HL-60/S4 treated with phorbol 12-myristate 13-acetate at 8.2 ng/mL for 4 days and 3 days (cell line): ENCODE measurements around the gene TSNAX.
"Not testable (repeated sequence)": the region's sequence is repeated elsewhere in the genome, so short reads cannot be mapped to it uniquely, and the experiment has no call there.

ENCODE experiments used
- in situ Hi-C: fragments of 300-500 bp; cut with MboI; formaldehyde crosslinking; loops from 2 replicates; pipeline ENCODE4 v1.15.0; 2022; ENCODE audit warnings: low sequenced_read_pairs

Gene TSNAX

DNA sequence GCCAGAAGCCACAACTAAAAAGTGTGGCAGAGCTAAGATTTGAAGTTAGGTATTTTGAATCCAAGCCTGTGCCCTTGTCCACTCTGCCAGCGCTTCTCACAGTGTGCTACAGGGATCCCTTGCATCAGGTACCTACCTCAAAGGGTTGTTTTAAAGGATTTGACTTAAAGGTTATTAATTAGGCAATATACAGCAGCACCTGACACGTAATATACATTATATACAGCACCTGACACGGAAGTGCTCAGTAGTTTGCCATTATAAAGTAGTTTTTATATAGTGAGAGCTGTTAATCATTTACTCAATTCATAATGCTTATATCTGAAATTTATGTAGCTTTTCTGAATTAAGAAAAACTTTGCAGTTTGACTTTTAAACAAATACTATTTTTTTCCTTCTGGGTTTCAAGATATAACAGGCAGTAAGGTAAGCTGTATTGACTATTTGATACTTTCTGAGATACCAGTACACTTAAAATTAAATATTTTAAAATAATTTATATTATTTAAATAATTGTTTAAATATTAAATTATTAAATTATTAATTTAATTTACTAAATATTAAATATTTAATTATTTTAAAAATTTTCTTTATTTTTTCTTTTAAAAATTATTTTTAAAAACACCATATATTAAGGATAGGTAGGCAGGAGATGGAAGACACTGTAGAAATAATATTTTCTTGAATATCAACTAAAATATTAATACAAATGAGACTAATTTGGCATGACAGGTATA is 33.3 kb downstream of the TSNAX start:
- in situ Hi-C loops: no loop called here

DNA sequence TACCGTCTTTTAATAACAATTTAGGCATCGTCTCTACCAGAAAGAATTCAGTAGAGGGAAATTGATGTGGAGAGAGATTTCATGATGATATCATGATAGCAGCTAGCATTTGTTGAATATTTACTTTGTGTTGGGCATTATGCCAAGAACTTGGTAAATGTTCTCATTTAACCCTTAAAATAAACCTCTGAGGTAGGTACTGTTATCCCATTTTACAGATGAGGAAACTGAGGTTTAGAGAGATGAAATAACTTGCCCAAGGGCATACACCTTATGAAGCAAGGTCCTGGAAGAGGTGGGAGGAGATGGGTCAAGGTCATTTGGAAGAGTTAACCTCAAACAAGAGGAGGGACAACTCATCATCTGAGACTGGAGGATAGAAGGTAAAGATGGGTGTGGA is 34.8 kb downstream of the TSNAX start:
- in situ Hi-C loops: no loop called here

DNA sequence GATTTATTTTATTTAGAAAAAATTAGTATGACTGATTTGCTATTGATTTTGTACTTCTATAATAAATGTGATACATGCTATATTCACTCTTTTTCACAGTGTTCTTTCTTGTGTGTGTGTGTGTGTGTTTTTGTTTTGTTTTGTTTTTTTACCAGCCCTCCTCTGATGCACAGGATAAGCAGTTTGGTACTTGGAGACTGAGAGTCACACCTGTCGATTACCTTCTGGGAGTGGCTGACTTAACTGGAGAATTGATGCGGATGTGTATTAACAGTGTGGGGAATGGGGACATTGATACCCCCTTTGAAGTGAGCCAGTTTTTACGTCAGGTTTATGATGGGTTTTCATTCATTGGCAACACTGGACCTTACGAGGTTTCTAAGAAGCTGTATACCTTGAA is 35.9 kb downstream of the TSNAX start:
- in situ Hi-C loops: no loop called here

DNA sequence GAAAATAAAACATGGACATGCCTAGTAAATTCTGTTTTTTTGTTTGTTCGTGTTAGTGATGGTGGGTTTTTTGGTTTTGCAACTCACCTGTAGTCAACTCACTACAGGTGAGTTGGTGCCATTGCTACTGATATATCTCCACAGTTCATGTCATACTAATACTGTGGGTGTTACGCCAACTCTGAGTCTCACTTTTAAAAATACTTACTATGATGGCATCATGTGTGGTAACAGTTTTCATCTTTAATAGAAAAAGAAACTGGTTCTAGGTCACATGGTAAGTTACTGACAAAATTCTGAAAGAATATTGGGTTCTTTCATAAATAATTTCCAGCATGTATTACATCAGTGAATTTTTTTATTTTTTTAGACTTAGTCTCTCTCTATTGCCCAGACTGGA is 38.0 kb downstream of the TSNAX start:
- in situ Hi-C loops: no loop called here

DNA sequence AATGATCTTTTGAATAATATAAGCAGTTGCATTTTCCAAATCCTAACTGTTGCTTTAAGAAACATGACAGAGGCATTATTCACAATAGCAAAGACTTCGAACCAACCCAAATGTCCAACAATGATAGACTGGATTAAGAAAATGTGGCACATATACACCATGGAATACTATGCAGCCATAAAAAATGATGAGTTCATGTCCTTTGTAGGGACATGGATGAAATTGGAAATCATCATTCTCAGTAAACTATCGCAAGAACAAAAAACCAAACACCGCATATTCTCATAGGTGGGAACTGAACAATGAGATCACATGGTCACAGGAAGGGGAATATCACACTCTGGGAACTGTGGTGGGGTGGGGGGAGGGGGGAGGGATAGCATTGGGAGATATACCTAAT is 41.8 kb downstream of the TSNAX start:
- in situ Hi-C loops: not testable (repeated sequence)

DNA sequence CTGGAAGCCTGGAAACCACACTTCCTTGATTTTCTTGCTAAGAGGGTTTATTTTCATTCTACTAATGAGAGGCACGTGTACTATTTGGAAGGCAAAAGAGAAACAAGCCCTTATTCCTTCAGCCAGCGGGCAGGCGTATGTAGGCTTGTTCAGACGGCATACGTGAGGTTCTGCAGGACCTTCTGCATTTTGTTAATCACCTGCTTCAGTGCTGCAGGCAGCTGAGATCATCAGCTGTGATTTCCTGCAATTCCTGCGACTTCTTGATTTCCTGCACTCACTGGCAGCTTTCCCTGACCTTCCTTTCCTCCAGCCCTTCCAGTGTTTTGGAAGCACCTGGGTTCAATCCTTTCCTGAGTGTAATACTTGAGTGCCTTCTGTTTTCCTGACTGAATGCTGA is 43.4 kb downstream of the TSNAX start:
- in situ Hi-C loops: no loop called here

DNA sequence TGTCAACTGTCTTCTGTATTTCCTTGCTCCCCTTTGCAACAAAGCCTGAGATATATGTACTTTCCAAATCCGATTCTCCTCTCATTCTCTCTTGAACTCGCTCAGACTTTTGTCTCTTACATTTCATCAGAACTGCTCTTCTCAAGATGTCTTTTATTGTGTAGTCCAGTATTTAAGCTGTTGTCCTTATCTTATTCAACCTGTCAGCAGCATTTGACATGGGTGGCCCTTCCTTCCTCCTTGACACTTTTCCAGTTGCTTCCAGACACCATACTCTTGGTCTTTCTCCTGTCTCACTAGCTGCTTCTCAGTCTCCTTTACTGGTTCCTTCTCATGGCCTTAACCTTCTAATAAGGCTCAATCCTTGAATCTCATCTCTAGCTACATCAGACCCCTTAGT is 47.0 kb downstream of the TSNAX start:
- in situ Hi-C loops: no loop called here

DNA sequence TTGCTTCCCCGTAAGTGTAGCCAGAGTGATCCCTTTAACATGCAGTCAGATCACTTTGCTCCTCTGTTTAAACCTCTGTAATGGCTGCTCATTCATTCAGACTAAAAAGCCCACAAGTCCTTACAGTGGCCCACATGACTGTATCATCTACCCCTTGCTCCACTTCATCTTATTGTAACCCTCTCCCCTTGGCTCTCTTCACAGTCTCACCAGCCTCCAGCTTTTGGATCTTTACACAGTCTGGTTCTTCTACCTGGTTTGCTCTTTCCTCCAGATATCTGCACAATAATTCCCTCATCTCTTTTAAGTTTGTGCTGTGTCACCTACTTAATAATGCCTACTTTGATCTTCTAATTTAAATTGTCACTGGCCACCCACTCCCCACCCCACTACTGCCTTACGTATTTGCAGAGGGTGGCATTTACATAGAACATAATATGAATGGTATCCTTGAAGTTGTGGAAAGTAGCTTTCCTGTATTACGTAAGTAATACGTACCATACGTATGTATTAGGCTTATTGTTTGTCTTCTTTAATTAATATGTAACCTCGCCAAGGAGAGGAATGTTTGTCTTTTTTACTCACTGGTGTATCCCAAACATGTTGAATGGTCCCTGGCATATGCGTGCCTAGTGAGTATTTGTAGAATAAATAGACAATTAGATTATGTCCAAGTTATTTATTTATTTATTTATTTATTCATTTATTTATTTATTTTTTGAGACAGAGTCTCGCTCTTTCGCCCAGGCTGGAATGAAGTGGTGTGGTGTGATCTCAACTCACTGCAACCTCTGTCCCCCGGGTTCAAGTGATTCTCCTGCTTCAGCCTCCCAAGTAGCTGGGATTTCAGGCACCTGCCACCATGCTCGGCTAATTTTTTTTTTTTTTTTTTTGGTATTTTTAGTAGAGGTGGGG is 48.6 kb downstream of the TSNAX start:
- in situ Hi-C loops: no loop called here

DNA sequence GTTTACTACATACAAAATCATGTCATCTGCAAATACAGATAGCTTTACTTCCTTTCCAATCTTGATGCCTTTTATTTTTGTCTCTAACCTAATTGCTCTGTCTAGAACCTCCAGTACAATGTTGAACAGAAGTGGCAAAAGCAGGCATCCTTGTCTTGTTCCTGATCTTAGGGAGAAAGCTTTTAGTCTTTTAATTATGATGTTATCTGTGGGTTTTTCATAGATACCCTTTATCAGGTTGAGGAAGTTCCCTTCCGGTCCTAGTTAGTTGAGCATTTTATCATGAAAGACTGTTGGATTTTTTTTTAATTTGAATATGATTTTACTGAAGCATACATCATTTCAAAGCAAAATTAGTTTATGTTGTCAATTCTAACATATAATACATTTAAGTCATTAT is 52.4 kb downstream of the TSNAX start:
- in situ Hi-C loops: loop anchor here (10.0 kb wide), 1 partner anchor 236 kb away; no protein-coding TSS in a partner anchor

DNA sequence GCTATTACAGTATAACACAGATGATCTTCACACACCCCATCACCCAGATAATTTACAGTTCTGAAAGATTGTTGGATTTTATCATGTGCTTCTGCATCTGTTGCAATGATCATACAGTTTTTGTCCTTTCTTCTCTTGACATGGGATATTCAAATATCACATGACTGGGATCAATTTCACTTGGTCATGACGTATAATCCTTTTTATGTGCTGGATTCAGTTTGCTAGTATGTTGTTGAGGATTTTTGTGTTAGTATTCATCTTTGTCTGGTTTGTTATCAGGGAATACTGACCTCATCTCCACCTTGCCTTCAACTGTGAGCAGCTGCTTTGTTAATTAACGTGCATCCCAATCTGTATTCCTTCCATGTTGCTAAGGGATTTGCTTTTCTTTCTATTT is 53.4 kb downstream of the TSNAX start:
- in situ Hi-C loops: loop anchor here (10.0 kb wide), 1 partner anchor 237 kb away; no protein-coding TSS in a partner anchor

DNA sequence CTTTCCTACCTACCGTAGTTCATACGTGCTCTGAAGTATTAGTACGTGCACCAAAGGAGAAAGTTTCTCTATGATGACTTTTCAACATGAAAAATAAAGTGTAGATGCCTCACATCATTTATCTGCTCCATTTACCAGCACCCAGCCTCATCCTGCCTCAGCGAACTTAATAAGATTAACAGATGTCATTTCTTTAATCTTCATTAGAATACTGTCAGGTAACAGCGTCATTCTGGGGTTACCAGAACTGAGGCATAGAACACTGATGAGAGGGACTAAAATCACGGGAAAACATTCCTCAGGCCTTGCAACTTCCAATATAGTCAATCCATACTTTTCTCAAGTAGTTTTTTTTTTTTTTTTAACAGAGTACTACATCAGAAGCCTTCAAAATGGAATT is 54.9 kb downstream of the TSNAX start:
- in situ Hi-C loops: loop anchor here (10.0 kb wide), 1 partner anchor 239 kb away; no protein-coding TSS in a partner anchor

DNA sequence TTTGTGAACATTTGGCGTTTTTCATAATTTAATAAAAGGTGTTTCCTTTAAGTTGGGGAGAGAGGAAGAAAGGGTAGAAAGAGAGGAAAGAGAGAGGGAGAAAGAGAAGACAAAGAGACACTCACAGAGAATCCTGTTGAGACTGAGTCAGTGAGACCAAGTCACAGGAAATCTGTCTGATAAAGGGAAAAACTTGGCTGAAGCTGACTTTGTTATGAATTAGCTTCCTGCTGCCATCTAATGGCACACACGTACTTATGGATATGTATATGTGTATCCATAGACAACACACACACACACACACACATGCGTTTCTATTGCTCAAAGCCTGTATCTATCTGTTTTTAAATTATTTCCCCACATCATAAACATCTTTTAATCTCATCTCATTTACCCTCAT is 55.6 kb downstream of the TSNAX start:
- in situ Hi-C loops: loop anchor here (10.0 kb wide), 1 partner anchor 239 kb away; no protein-coding TSS in a partner anchor

DNA sequence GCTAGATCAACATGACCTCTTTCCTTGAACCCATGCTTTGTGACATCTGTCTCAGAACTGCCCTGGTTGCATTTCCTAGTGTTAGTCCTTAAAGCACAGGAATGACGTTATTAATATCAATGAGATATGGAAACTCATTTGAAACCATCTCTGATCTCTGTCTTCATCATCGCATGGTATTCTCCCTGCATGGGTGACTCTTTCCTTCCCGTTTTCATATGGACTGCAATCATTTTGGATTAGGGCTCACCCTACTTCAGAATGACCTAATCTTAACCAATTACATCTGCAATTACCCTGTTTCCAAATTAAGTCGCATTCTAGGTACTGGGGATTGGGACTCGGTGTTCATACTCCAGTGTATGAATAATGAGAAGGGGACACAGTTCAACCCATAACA is 56.5 kb downstream of the TSNAX start:
- in situ Hi-C loops: loop anchor here (10.0 kb wide), 1 partner anchor 240 kb away; no protein-coding TSS in a partner anchor

DNA sequence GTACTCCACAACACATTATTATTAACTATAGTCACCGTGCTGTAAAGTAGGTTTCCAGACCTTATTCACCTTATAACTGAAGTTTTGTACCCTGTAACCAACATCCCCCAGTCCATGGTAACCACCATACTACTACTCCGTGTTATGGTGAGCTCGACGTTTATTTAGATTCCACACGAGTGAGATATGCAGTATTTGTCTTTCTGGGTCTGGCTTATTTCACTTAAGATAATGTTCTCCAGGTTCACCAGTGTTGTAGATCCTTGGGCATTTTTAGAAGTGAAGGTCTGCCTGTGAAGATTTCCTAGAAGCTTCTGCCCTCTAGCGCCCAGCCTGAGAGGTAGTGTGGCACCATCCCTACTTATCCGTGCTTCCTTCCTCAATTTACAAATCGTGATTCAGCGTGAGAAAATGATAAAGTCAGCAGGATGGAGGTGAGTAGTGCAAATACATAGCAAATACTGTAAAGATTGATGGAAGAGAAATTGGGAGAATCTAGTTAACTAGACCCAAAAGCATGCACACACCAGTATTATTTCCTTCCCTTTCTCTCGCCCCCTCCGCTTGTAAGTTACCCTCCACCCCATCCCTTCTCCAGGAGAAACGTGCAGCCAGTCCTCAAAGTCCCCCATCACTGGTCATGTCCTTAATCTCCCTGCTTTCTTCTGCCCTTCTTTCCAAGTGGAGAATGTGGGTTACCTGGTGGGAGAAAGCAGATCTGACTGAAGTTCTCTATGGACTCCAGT is 62.2 kb downstream of the TSNAX start:
- in situ Hi-C loops: no loop called here

DNA sequence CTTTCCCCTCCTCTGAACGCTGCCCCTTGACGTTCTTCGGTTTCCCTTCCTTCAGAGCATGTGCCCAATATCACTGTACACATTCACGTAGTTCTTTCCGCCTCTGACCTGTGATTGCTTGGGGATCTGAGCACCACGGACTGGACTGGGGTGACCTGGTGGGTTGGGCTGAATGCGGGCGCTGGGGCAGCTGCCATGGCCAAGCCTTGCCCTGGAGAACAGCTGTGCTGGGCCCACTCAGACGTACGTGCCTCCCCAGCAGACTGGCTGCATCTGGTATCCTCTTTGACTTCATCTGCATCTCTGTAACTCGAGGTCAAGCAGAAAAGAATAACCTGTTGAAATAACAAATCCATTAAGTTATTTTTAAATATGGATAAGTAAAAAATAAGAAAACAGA is 63.0 kb downstream of the TSNAX start:
- in situ Hi-C loops: no loop called here

DNA sequence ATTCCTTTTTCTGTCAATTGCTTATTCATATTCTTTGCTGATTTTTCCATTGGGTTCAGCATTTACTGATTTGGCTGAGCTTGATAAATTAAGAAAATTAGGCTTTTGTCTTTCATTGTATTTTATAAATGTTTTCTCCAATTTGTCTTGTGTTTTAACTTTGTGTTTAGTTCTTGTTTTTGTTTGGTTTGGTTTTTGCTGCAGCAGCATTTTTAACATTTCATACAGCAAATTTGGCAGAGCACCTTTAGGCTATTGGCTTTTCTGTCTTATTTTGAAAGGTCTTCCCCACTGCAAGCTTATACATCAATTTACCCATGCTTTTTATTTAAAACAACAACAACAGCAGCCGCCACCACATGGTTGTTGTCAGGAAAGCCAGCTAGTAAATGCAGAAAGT is 64.3 kb downstream of the TSNAX start:
- in situ Hi-C loops: no loop called here

DNA sequence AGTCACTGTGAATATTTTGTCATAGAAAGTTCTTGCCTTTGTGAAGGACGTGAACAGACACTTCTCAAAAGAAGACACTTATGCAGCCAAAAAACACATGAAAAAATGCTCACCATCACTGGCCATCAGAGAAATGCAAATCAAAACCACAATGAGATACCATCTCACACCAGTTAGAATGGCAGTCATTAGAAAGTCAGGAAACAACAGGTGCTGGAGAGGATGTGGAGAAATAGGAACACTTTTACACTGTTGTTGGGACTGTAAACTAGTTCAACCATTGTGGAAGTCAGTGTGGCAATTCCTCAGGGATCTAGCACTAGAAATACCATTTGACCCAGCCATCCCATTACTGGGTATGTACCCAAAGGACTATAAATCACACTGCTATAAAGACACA is 64.8 kb downstream of the TSNAX start:
- in situ Hi-C loops: not testable (repeated sequence)

DNA sequence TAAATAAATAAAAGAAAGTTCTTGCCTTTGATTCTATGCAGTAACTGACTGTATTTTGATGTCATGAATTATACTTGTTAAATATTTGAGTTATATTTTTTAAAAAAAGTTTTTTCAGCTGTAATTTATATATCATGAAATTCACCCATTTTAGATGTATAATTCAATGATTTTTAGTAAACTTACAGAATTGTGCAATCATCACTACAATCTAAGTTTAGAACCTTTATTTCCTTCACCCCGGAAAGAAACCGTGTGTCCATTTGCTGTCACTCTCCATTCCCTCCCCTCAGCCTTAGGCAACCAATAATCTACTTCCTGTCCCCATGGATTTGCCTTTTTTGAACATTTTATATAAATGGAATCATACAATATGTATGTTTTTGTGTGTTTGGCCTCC is 65.7 kb downstream of the TSNAX start:
- in situ Hi-C loops: no loop called here

DNA sequence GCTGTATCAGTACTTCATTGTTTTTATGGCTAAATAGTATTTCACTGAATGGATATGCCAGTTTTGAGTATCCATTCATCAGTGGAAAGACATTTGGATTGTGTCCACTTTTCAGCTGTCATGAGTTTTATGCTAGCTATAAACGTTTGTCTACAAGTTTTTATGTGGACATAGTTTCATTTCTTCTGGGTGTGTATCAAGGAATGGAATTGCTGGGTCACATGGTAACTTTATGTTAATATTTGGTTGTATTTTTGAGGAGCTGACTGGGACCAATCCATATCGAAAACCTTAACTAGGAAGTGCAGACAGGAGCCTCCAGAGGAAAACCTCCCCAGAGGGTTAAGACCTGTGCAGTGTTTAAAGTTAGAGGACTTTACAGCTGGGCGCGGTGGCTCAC is 66.3 kb downstream of the TSNAX start:
- in situ Hi-C loops: no loop called here

DNA sequence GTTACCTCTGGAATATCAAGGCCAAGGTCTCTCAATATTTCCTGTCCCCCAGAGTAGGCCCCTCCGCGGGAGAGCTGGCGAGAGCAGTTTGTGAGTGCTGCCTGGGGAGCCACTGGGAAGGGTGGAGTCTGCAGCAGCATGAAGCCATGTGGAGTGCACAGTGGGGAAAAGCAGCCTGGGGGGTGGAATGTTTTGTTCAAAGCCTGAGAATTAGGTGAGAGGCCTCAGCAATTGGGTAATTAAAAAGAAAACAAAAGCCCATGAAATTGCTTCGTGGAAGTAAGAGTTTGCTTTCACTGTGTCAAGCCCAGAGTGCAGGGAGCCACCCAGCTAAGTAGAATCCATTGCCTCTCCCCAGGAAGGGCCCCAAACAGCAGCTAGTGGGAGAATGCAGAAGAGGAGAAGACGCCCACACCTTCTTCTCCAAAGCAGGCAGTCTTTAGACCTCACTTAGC is 67.9 kb downstream of the TSNAX start:
- in situ Hi-C loops: no loop called here

DNA sequence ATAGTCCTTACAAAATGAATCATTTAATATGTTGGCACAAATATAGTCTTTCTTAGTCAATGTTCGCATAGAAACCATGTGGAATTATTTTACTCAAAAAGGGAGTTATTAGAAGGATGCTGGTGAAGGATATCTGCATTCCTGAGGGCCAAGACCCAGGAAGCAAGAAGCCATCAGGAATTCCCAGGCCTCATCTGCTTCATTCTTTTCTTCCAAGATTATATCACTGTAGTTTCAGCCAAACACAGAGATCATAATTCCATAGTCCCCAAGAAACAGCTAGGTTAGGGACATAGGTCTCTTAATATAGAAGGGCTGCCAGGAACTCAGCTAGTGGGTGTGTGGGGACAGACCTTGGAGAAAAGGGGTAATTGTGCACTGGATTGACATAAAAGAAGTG is 69.5 kb downstream of the TSNAX start:
- in situ Hi-C loops: no loop called here
